Stimulated activated CD8-positive, alpha-beta memory T cell treated with anti-CD3 and anti-CD28 coated beads, Interleukin-7, amount 100 ng/mL, for 1 hour (primary cell): ENCODE measurements around the gene PCDHGC5.

Experiments
- DNase-seq, 2 donors: peaks; one replicate each; pipeline ENCODE4 v3.0.0-alpha.2; 2020; ENCODE audit warnings: low read depth in 2 of 2

PCDHGC5 gene

DNA sequence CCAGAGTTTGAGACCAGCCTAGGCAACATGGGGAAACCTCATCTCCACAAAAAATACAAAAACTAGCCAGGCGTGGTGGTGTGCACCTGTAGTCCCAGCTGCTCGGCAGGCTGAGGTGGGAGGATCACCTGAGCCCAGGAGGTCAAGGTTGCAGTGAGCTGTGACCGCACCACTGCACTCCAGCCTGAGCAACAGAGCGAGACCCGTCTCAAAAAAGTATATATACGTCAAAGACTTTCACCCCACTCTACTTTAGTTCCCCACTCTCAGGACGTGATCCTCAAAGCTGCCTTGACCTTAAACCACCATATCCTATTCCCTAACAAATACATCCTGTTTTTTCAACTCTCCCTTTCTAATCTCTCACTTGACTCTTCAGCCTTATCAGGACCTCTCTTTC lies 41.0 kb downstream of the PCDHGC5 start:
- DNase-seq, result no peak

DNA sequence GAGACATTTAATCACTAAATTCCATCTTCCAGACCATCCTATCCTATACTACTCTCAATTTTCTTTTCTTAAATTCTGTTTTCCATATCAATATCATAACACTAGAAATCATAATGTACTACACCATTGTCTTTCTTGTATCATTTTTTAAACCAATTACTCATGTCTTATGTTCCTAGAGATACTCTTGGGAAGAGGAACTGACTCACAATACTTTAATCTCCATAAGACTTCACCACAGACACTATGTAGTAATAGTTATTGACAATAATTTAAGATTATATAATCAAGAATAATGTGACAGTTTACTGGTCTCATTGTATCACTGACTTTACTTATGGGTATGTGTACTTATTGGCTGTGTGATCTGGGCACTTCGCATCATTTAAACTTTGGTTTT lies 43.8 kb downstream of the PCDHGC5 start:
- no peak for DNase-seq

DNA sequence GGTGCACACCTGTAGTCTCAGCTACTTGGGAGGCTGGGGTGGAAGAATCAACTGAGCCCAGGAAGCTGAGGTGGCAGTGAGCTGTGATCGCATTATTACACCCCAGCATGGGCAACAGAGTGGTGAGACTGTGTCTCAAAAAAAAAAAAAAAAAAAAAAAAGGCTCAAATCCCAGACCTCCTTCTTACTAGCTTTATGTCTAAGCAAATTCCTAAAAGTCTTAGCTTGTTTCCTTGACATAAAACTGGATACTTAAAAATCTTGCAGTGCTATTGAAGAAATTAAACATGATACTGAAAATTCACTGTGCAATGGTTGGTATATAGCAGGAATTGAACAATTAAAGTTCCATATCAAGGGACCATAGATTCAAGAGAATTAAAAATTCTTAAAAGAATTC lies 45.0 kb downstream of the PCDHGC5 start:
- no peak for DNase-seq

DNA sequence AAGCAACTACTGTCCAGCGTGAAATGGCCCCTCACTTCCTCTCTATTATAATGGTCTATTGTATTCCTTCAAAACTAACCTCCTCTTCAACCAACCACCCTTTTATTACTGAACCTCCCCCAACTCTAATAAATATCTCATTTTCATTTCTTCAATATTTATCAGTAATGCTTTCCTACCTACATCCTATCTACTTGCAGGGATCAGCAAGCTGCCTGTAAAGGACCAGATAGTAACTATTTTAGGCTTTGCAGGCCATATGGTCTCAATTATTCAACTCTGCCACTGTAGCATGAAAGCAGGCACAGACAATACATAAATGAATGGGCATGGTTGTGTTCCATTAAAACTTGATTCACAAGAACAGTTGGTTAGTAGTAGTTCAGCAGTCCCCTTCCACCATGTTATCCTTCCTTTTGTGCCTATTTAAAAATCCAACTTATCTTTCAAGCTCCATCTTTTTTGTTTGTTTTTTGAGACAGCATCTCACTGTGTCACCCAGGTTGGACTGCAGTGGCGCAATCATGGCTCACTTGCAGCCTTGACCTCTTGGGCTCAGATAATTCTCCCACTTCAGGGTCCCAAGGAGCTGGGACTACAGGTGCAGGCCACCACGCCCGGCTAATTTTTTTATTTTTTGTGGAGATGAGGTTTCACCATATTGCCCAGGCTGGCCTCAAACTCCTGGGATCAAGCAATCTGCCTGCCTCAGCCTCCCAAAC lies 45.8 kb downstream of the PCDHGC5 start:
- no peak for DNase-seq
